T-cell (primary cell): ENCODE data around the gene DTNBP1. TPM values are rescaled to one million over a fixed set of nuclear protein-coding genes. Genes with fewer than 3 reads are reported as not detected.

ENCODE experiments used
- ATAC-seq, 4 experiments: fragments of 200-7000 bp in 3 of 4; fragments of 150-1000 bp in 1 of 4; cut with Tn5 transposase; replicated peaks in 1 of 4; 1 replicate in 3 of 4; 2 replicates in 1 of 4; pipeline ENCODE4 v1.10.0; 2021; ENCODE audit warnings: moderate library complexity in 3 of 4, mild to moderate bottlenecking in 2 of 4, moderate number of reproducible peaks in 1 of 4
- CTCF ChIA-PET, 2 donors: fragments of 300-600 bp; sonication (Branson Sonifier 250); formaldehyde crosslinking; loops; one replicate each; lab custom pipeline; 2022; ENCODE audit warnings: antibody characterized with exemption in 2 of 2; lab: Charles Lee
- POLR2A ChIA-PET, 2 donors: fragments of 300-600 bp; sonication (Branson Sonifier 250); formaldehyde crosslinking; loops; one replicate each; lab custom pipeline; 2022; ENCODE audit warnings: antibody characterized with exemption in 2 of 2; lab: Charles Lee
- DNase-seq, 35 experiments: peaks; one replicate each; pipeline versions ENCODE4 v3.0.0 to v3.0.0-alpha.2; 2013 to 2023
- H3K27ac ChIP-seq: one replicate; pipeline ENCODE4 v1.5.1; 2013; ENCODE audit warnings: low read length
- H3K27me3 ChIP-seq, 2 experiments: replicated peaks in 1 of 2; 1 replicate in 1 of 2; 2 replicates in 1 of 2; pipeline versions ENCODE4 v1.6.1 to v1.7.0; 2013; ENCODE audit warnings: low read length in 1 of 2, mixed read lengths in 1 of 2; ENCODE audit not compliant: control insufficient read depth in 2 of 2, insufficient read depth in 2 of 2; ENCODE audit errors: extremely low read depth in 1 of 2
- H3K36me3 ChIP-seq, 2 donors: 1 replicate in 1 of 2; 2 replicates in 1 of 2; pipeline versions ENCODE4 v1.6.1 to v1.7.0; 2013; ENCODE audit warnings: low read length in 1 of 2; ENCODE audit not compliant: control insufficient read depth in 2 of 2, insufficient read depth in 1 of 2; ENCODE audit errors: extremely low read depth in 1 of 2
- H3K4me1 ChIP-seq, 2 experiments: 1 replicate in 1 of 2; 2 replicates in 1 of 2; pipeline versions ENCODE4 v1.6.1 to v1.7.0; 2013; ENCODE audit warnings: low read length in 2 of 2, mixed read lengths in 1 of 2; ENCODE audit not compliant: insufficient read depth in 2 of 2, control insufficient read depth in 1 of 2; ENCODE audit errors: extremely low read depth in 1 of 2
- H3K4me3 ChIP-seq, 2 donors: 1 replicate in 1 of 2; 2 replicates in 1 of 2; pipeline versions ENCODE4 v1.5.1 to v1.7.0; 2013; ENCODE audit warnings: mild to moderate bottlenecking in 2 of 2, low read length in 1 of 2, moderate library complexity in 1 of 2; ENCODE audit not compliant: control insufficient read depth in 1 of 2; ENCODE audit errors: extremely low read depth in 1 of 2
- H3K9me3 ChIP-seq: 2 replicates; pipeline ENCODE4 v1.7.0; 2013
- H3K27ac Mint-ChIP-seq, 2 donors: one replicate each; pipeline ENCODE4 v1.8.0; 2020 to 2021; ENCODE audit warnings: mild to moderate bottlenecking in 2 of 2, mixed read lengths in 2 of 2
- H3K27me3 Mint-ChIP-seq, 2 donors: one replicate each; pipeline ENCODE4 v1.8.0; 2021 to 2022; ENCODE audit warnings: mixed read lengths in 2 of 2
- H3K36me3 Mint-ChIP-seq: one replicate; pipeline ENCODE4 v1.8.0; 2021; ENCODE audit warnings: mixed read lengths
- H3K4me1 Mint-ChIP-seq, 3 donors: one replicate each; pipeline ENCODE4 v1.8.0; 2020 to 2022; ENCODE audit warnings: mixed read lengths in 3 of 3, mild to moderate bottlenecking in 1 of 3
- H3K4me3 Mint-ChIP-seq, 3 donors: one replicate each; pipeline ENCODE4 v1.8.0; 2020 to 2022; ENCODE audit warnings: mild to moderate bottlenecking in 3 of 3, mixed read lengths in 3 of 3, moderate library complexity in 3 of 3
- H3K9me3 Mint-ChIP-seq, 3 donors: one replicate each; pipeline ENCODE4 v1.8.0; 2020 to 2022; ENCODE audit warnings: mixed read lengths in 3 of 3
- WGBS: methylation state at CpG from one replicate; pipeline ENCODE4 v1.1.5; 2013; ENCODE audit warnings: missing lambda C conversion rate; ENCODE audit not compliant: insufficient coverage; 5-methylcytosine and 5-hydroxymethylcytosine counted together
- total RNA-seq, 35 experiments: library from RNA in 6 of 35; stranded (reverse) in 6 of 35; fragments of 120-200 nt in 1 of 35; gene quantifications; one replicate each; pipeline versions ENCODE4 v1.2.1 to v1.2.4 and lab custom pipeline; 2013 to 2026

The DTNBP1 gene
- total RNA-seq, 5 donors from 2014 or later (not counting 1 experiment from before 2014, with no cell fraction given): 18.7 to 25.4 (median 19.9) TPM

DNA sequence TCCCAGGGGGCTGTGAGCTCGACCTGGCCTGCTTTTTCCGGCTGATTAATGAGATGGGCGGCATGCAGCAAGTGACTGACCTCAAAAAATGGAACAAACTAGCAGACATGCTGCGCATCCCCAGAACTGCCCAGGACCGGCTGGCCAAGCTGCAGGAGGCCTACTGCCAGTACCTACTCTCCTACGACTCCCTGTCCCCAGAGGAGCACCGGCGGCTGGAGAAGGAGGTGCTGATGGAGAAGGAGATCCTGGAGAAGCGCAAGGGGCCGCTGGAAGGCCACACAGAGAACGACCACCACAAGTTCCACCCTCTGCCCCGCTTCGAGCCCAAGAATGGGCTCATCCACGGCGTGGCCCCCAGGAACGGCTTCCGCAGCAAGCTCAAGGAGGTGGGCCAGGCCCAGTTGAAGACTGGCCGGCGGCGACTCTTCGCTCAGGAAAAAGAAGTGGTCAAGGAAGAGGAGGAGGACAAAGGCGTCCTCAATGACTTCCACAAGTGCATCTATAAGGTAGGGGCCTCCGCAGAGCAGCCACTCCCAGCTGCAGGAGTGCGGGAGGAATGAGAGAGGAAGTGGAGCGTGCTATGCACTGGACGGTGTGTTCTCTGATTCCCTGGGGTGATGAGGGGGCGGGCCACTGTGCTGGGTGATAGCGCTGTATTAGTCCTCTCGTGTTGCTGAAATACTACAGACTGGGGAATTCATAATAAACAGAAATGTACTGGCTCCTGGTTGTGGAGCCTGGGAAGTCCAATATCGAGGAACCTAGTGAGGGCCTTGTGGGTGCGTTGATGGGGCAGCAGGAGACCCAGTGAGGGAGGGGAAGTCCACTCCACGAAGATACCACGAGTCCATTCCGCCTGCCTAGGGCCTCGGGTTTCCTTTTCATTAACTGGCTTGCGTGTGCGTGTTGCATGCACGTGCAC, 161.7 kb downstream of the DTNBP1 start:
- H3K27ac Mint-ChIP-seq: no peak overlapping the region
- Histone ChIP-seq H3K9me3 (no peaks in the 10 kb centered on the region), H3K27ac (no peak overlapping the region), H3K4me1 (no peaks in the 10 kb centered on the region), H3K27me3 (no peaks in the 10 kb centered on the region), H3K36me3 (peaks cover 26 to 86% of the 10 kb centered on the region in 2 donors), H3K4me3 (no peak overlapping the region)
- ChIA-PET CTCF (no interaction called here), POLR2A (no interaction called here)
- H3K9me3 Mint-ChIP-seq: no peaks in the 10 kb centered on the region
- peaks cover 40% of the 10 kb centered on the region for H3K36me3 Mint-ChIP-seq
- H3K4me3 Mint-ChIP-seq: no peak overlapping the region
- H3K27me3 Mint-ChIP-seq: no peaks in the 10 kb centered on the region
- no peak for ATAC-seq
- H3K4me1 Mint-ChIP-seq: peaks cover 0 to 2% (median 0%) of the 10 kb centered on the region in 3 donors
- no peak for DNase-seq
- 94% methylated on average over 35 of the region's 38 CpGs for WGBS

DNA sequence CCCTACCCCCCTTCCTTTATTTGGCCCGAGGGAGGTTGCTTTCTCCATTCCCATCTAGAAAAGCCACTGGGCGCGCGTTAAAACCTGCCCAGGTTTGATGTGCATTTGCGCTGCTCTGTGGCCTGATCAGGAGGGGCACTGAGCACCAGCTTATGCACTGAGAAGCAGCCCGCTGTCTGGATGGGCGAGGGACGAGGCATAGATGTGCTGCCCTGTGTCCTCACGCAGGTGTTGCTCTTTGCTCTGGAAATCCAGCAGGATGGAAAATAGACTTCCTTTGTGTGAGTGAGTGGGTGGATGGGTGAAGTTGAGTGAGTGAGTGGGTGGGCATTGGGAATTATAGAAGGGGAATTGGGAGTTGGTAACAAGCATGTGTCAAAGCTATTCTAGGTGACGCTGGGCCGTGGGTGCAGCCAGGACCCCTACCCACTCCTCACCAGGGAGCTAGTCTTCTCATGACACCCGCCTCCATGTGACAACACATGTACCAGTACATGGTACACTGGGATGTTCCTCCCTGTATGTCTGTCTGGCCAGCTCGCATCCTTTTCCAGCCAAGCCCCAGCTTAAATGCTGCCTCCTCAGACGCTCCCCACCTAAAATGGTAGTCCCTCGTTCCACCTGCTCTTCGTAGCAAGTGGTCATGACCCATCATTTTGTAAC, 162.6 kb downstream of the DTNBP1 start:
- DNase-seq (no peak), ATAC-seq (no peak)
- WGBS: 86% methylated on average over 7 of the region's 16 CpGs
- no peak overlapping the region for H3K27ac ChIP-seq
- Mint-ChIP-seq H3K4me3 (no peak overlapping the region), H3K9me3 (no peaks in the 10 kb centered on the region), H3K27me3 (no peaks in the 10 kb centered on the region), H3K27ac (no peak overlapping the region), H3K36me3 (peaks cover 41% of the 10 kb centered on the region), H3K4me1 (peaks cover 0 to 2% (median 1%) of the 10 kb centered on the region in 3 donors)
- H3K4me1 ChIP-seq: no peaks in the 10 kb centered on the region
- H3K4me3 ChIP-seq: no peak overlapping the region
- ChIA-PET CTCF (no interaction called here), POLR2A (no interaction called here)
- H3K9me3 ChIP-seq: no peaks in the 10 kb centered on the region
- peaks cover 23 to 84% of the 10 kb centered on the region in 2 donors for H3K36me3 ChIP-seq
- H3K27me3 ChIP-seq: no peaks in the 10 kb centered on the region

DNA sequence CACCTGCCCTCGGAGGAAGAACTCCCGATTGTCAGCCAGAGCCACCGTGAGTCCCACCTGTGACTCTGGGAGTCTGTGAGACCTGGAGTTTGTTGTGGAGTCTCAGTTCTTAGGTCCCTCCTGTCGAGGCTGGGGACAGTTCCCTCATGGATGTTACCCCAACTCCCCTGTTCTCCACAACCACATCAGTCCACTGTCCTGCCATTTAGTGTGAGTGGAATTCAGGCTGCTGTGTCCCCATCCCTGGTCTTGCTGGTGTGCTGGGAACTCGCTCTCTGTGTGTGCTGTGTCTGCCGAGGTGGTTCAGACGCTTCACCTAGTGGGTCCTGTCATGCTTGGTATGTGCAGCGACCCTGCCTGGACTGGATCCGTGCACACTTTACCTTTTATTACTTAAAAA, 163.2 kb downstream of the DTNBP1 start:
- H3K4me1 Mint-ChIP-seq: peaks cover 0 to 2% (median 1%) of the 10 kb centered on the region in 3 donors
- ChIA-PET CTCF (no interaction called here), POLR2A (interaction anchor here in 1 of 2 donors (0.6 kb wide), 1 partner anchor 807 kb away, joined by 6 read pairs; no protein-coding TSS in a partner anchor)
- H3K27me3 Mint-ChIP-seq: no peaks in the 10 kb centered on the region
- no peak overlapping the region for H3K4me3 ChIP-seq
- WGBS: 100% methylated on average over 3 of the region's 9 CpGs
- DNase-seq (no peak), ATAC-seq (no peak)
- peaks cover 37% of the 10 kb centered on the region for H3K36me3 Mint-ChIP-seq
- H3K9me3 ChIP-seq: no peaks in the 10 kb centered on the region
- no peak overlapping the region for H3K27ac ChIP-seq
- no peaks in the 10 kb centered on the region for H3K27me3 ChIP-seq
- no peak overlapping the region for H3K27ac Mint-ChIP-seq
- H3K9me3 Mint-ChIP-seq: no peaks in the 10 kb centered on the region
- peaks cover 19 to 77% of the 10 kb centered on the region in 2 donors for H3K36me3 ChIP-seq
- H3K4me1 ChIP-seq: no peaks in the 10 kb centered on the region
- no peak overlapping the region for H3K4me3 Mint-ChIP-seq

DNA sequence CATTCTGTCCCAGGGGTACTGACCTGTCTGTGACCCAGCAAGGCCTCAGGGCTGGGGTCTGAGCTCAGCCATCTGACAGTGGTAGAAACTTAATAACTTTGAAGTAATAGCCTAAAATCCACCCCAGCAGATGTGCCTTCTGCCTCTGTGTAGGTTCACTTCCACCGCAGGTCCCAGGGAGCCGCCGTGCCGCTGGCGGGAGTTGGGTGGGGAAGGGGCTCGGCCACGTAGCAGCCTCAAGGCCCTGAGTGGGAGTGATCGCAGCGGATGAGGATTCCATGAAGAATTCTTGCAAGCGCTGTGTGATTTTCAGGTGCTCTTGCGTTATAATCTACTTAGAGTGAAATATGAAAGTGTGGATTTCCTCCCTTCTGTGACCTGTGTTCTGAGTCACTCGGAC, 163.7 kb downstream of the DTNBP1 start:
- 97% methylated on average over 5 of the region's 12 CpGs for WGBS
- Histone ChIP-seq H3K4me3 (no peak overlapping the region), H3K27me3 (no peaks in the 10 kb centered on the region), H3K4me1 (no peaks in the 10 kb centered on the region), H3K27ac (no peak overlapping the region), H3K9me3 (no peaks in the 10 kb centered on the region), H3K36me3 (peaks cover 19 to 73% of the 10 kb centered on the region in 2 donors)
- DNase-seq (peak in 1 of 35 experiments; percentile 7), ATAC-seq (no peak)
- Mint-ChIP-seq H3K4me1 (peaks cover 0 to 2% (median 1%) of the 10 kb centered on the region in 3 donors), H3K36me3 (peaks cover 34% of the 10 kb centered on the region), H3K9me3 (no peaks in the 10 kb centered on the region), H3K4me3 (no peak overlapping the region), H3K27ac (no peak overlapping the region), H3K27me3 (no peaks in the 10 kb centered on the region)
- CTCF ChIA-PET: no interaction called here
- POLR2A ChIA-PET: interaction anchor here in 1 of 2 donors (0.6 kb wide), 1 partner anchor 808 kb away, joined by 6 read pairs; no protein-coding TSS in a partner anchor

DNA sequence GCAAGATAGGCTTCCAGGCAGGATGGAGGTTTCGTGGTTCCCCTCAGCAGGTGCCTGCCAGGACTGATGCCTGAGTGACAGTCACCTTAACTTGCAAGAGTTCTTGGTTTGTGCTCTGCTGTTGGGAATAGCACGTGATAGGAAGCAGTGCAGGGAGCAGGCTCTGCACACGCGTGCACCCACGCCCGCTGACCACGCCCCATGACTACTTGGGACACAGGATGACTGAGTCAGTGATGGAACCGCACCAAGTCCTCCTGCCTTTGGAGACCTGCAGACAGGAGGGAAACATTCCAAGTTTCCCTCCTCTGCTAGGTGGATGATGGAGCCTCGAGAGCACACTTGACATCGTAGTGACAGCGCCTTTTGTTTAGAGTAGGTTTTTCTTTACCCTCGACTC, 164.2 kb downstream of the DTNBP1 start:
- ATAC-seq (no peak), DNase-seq (peak in 1 of 35 experiments; percentile 10)
- no peaks in the 10 kb centered on the region for H3K9me3 ChIP-seq
- peaks cover 0 to 2% (median 1%) of the 10 kb centered on the region in 3 donors for H3K4me1 Mint-ChIP-seq
- no peaks in the 10 kb centered on the region for H3K9me3 Mint-ChIP-seq
- H3K27ac ChIP-seq: no peak overlapping the region
- H3K27me3 ChIP-seq: no peaks in the 10 kb centered on the region
- peaks cover 33% of the 10 kb centered on the region for H3K36me3 Mint-ChIP-seq
- H3K36me3 ChIP-seq: peaks cover 19 to 71% of the 10 kb centered on the region in 2 donors
- WGBS: 91% methylated on average over 11 of the region's 12 CpGs
- H3K27ac Mint-ChIP-seq: no peak overlapping the region
- POLR2A ChIA-PET: interaction anchor here in 1 of 2 donors (0.6 kb wide), 1 partner anchor 817 kb away, joined by 5 read pairs; no protein-coding TSS in a partner anchor
- H3K4me3 Mint-ChIP-seq: no peak overlapping the region
- no peaks in the 10 kb centered on the region for H3K4me1 ChIP-seq
- CTCF ChIA-PET: no interaction called here
- no peaks in the 10 kb centered on the region for H3K27me3 Mint-ChIP-seq
- H3K4me3 ChIP-seq: no peak overlapping the region

DNA sequence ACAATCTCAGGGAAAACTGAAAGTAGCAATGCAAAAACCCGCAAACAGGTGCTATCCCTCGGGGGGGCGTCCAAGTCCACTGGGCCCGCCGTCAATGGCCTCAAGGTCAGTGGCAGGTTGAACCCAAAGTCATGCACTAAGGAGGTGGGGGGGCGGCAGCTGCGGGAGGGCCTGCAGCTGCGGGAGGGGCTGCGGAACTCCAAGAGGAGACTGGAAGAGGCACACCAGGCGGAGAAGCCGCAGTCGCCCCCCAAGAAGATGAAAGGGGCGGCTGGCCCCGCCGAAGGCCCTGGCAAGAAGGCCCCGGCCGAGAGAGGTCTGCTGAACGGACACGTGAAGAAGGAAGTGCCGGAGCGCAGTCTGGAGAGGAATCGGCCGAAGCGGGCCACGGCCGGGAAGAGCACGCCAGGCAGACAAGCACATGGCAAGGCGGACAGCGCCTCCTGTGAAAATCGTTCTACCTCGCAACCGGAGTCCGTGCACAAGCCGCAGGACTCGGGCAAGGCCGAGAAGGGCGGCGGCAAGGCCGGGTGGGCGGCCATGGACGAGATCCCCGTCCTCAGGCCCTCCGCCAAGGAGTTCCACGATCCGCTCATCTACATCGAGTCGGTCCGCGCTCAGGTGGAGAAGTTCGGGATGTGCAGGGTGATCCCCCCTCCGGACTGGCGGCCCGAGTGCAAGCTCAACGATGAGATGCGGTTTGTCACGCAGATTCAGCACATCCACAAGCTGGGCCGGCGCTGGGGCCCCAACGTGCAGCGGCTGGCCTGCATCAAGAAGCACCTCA, 166.3 kb downstream of the DTNBP1 start:
- Mint-ChIP-seq H3K4me3 (no peak overlapping the region), H3K9me3 (no peaks in the 10 kb centered on the region), H3K27ac (no peak overlapping the region), H3K36me3 (peaks cover 26% of the 10 kb centered on the region), H3K4me1 (peaks cover 12 to 16% (median 14%) of the 10 kb centered on the region in 3 donors), H3K27me3 (no peaks in the 10 kb centered on the region)
- ATAC-seq: no peak
- Histone ChIP-seq H3K9me3 (no peaks in the 10 kb centered on the region), H3K27ac (no peak overlapping the region), H3K36me3 (peaks cover 16 to 54% of the 10 kb centered on the region in 2 donors), H3K4me3 (no peak overlapping the region), H3K27me3 (no peaks in the 10 kb centered on the region), H3K4me1 (peaks cover 0 to 8% of the 10 kb centered on the region in 2 experiments)
- CTCF ChIA-PET: no interaction called here
- DNase-seq: no peak
- 96% methylated on average over 60 of the region's 60 CpGs for WGBS
- POLR2A ChIA-PET: interaction anchor here in 1 of 2 donors (0.5 kb wide), 1 partner anchor 10 kb away, joined by 3 read pairs; no protein-coding TSS in a partner anchor
